Measurements from ENCODE around the gene RTL10.

DNA sequence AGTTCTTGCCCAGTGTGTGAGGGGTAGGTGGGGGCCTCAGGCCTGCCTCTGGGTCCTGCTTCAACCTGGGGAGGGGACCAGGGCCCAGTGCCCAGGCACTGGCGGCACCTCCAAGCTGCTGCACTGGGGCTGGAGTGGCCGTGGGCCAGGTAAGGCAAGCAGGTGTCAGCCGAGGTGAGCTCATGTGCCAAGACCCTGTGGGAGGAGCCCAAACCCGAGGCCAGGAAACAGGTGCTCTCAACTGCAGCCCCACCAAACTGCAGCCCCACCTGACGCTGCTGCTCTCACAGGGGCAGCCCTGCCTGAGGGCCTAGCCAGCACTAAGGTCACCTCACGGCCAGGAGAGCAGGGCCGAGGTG is 18.1 kb upstream of the RTL10 start:
- TF ChIP-seq CTCF (IDR thresholded peaks at IDR 0.05) (no peak), POLR2A (IDR thresholded peaks at IDR 0.05) (no peak), POLR2AphosphoS5 (IDR thresholded peaks at IDR 0.05) (no peak)
